Measurements from ENCODE around the gene KCNJ14.
A peak's percentile ranks its signal among the peaks of the same experiment; 100 is the strongest.

Gene KCNJ14

DNA sequence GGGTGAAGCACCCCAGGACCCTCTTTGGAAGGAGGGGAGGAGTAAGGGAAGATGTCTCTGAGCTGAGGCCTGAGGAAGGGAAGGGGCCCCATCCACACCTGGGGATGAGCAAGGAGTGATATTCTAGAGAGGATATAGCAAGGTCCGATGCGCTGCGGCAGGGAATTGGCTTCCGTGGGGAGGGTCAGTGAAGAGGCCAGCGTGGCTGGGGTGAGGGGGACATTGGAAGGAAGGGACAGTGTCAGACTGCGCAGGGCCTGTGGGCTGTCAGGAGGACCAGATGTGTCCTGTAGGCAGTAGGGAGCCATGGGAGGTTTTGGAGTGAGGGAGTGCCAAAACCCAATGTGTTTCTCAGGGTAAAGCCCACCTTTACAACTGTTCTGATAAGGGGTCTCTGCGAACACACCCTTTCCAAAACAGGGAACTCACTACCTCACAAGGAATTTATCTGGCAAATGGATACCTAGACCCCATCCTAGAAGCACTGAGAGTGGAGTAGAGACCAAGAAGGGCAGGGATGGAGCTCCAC lies 52.6 kb downstream of the KCNJ14 start:
- no peak for DNase-seq
- no peak for TF ChIP-seq POLR2A (IDR thresholded peaks at IDR 0.05; ENCODE audit: low read length)
- no peak for TF ChIP-seq GATA1 (IDR thresholded peaks at IDR 0.05; ENCODE audit: low read depth, low read length)

DNA sequence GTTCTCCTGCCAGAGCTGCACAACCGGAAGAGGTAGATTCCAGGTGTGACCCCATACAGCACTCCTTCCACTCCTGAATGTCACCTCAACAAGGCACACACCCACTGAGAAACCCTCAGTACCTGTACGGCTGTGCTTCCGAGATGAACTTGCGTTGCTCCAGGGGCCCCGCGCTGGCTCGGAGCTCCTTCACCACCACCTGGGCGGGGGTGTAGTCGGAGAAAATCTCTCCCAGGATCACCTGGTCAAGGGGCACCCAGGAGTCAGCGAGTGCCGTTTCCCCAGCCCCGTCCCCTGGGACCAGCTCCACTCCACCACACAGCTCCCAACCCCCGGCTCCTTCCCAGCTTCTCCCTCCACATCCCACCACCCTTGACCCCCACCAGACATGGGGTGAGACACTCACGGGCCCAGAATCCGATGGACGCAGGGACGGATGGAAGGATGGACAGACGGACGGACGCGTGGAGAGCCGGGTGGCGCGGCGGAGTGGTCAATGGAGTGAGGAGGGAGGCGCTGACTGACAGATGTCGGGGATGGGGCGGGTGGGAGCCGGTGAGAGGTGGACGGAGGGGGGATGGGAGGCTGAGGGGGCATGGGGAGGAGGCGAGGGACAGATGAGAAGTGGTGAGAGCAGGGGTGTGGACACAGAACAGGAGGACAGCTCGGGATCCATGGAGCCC lies 53.5 kb downstream of the KCNJ14 start:
- no peak for TF ChIP-seq POLR2A (IDR thresholded peaks at IDR 0.05; ENCODE audit: low read length)
- no peak for TF ChIP-seq GATA1 (IDR thresholded peaks at IDR 0.05; ENCODE audit: low read depth, low read length)
- DNase-seq = no peak

DNA sequence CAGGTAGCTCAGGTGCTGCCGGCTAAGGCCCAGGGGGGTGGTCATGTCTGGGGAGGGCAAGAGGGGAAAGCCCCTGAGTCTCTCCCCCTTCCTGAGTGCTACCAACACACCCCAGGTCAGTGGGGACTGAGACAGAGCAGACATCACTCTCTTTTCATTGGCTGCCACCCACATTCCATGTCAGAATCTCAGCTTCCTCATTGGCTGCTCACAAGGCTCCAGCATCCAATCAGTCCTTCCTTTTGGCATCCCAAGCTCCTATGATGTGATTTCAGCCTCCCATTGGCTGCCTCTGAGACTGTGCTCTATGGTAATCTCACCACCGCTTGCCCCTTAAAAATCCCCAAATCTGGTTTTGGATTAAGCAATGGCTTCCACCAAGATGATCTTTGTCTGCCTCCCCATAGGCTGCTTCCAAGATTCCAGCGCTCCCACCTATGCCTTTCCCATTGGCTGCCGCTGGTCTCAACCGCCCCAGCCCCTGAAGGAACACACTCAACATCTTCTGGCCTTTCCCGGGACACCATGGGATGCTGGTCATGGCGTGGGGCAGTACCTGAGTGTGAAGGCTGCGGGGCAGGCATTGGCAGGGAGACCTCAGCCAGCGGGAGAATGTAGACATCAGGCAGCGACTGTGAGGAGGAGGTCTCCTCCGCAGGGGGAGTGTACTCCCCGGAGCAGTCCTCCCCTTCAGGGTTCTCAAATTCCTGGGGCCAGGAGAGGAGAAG lies 54.3 kb downstream of the KCNJ14 start:
- no peak for TF ChIP-seq POLR2A (IDR thresholded peaks at IDR 0.05; ENCODE audit: low read length)
- no peak for TF ChIP-seq GATA1 (IDR thresholded peaks at IDR 0.05; ENCODE audit: low read depth, low read length)
- DNase-seq = no peak

DNA sequence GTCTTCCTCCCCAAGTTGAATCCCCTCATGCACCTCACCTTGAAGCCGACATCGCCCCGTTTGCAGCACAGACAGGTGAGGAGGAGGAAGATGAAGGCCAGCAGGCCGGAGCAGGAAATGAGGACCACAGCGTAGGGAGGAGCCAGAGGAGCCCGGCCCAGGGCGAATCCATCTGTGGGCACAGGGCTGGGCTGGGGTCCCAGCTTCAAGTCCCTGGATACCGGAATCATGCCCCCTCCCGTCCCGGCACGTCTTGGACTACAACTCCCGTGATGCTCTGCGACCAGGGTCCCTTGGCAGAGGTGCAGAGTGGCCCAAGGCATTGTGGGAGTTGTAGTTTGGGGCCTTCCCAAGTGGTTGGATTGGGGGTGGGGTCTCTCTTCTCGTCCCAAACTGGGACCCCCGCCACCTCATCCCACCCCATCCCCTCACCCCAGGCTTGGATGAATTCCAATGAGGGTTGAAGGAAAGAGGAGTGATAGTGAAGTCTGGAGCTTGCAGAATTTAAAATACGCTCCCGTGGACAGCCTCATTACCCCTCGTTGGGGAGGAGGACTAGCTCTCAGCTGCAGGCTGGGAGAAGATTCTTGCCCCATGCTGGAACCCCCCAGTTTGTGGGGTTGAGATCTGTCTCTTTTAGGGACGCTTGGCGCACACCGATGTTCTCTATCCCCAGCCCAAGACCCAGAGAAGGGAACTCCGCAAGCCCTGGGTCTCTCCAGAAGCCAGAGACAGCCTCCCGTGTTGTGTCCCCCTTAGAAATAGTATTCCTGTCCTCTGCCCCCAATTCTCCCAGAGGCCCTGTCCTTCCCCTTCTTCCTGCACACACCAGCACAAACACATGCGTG lies 55.3 kb downstream of the KCNJ14 start:
- no peak for TF ChIP-seq POLR2A (IDR thresholded peaks at IDR 0.05; ENCODE audit: low read length)
- no peak for TF ChIP-seq GATA1 (IDR thresholded peaks at IDR 0.05; ENCODE audit: low read depth, low read length)
- DNase-seq = peak in 1 of 2 experiments; percentile 80

DNA sequence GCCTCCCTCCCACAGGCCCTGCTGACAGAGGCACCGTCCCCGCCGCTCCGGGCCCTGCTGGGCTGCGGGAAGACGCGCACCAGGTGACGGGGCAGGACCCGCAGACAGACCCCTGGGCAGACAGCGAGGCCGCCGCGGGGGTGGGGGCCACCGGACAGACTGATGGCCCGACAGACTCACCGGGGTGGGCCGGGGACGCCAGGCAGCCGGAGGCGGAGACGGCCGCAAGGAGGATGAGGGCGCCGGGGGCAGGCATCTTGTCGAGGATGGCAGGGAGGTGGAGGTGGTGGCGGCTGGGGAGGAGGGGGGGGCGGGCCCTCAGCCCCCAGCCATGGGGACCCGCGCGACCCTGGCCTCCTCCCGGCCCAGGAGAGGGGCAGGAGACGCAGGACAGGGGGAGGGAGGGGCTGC lies 56.0 kb downstream of the KCNJ14 start:
- no peak for DNase-seq
- no peak for TF ChIP-seq POLR2A (IDR thresholded peaks at IDR 0.05; ENCODE audit: low read length)
- TF ChIP-seq GATA1 (IDR thresholded peaks at IDR 0.05; ENCODE audit: low read depth, low read length) = no peak

DNA sequence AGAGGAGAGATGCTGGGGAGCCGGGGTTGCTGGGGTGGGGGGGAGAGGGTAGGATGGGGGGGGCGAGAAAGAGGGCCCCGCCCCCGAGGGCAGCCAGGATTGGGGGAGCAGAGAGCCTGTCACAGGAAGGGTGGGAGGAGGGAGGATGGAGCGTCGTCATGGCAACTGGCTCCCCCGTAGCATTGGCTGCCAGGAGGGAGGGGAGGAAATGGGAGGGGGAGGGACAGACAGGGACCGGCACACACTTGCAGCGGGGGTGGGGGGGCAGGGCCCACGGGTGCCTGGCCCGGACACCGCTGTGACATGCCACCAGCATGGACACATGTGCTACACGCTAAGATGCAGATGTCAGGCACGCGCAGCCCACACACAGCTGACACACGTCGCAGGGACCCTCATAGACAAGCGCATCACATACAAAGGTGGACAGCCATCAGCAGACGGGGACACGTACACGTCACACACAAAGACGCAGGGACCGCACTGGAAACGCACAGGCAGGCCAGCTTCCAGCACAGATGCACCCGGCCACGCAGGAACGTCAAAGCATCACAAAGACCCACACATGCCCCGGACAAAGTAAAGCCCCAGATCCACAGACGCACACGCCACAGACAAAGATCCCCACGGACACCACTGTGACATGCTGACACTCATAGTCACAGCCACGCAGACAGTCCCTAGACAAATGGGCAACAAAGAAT lies 56.6 kb downstream of the KCNJ14 start, which contains the start of gene LMTK3:
Gene LMTK3 (minus strand): TSS at position 36 of the 704 bp plus-strand sequence. CDS start 259 bp downstream, outside the sequence.
- TF ChIP-seq GATA1 (IDR thresholded peaks at IDR 0.05; ENCODE audit: low read depth, low read length) = no peak
- no peak for TF ChIP-seq POLR2A (IDR thresholded peaks at IDR 0.05; ENCODE audit: low read length)
- no peak for DNase-seq

DNA sequence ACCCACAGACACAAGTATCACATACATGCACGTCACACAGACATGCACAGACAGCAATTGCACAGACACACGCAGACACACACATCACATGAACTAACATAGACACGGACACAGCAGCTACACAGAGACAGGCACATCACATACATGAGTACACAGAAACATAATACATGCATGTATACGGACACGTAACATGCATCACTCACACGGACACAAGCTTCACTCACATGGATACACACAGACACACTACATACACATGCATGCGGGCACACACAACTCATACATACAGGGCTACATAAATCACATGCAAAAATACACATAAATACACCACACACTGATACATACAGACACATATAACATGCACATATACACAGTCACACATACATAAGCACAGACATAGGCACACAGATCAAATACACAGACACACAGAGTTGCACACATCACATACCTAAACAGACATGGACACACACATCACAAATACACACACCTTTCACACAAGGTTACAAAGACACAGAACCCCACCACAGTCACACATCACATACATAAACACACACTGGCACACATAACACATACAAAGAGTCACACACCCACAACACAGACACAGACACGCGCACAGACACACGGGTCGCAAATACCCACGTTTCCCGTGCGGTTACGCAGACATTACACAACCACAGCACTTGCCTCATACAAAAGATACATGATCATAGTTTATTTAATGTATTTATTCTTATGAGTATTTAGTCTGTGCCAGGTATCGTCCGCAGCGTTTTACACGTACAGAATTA lies 57.3 kb downstream of the KCNJ14 start:
- TF ChIP-seq POLR2A (IDR thresholded peaks at IDR 0.05; ENCODE audit: low read length) = no peak
- no peak for TF ChIP-seq GATA1 (IDR thresholded peaks at IDR 0.05; ENCODE audit: low read depth, low read length)
- DNase-seq = no peak

DNA sequence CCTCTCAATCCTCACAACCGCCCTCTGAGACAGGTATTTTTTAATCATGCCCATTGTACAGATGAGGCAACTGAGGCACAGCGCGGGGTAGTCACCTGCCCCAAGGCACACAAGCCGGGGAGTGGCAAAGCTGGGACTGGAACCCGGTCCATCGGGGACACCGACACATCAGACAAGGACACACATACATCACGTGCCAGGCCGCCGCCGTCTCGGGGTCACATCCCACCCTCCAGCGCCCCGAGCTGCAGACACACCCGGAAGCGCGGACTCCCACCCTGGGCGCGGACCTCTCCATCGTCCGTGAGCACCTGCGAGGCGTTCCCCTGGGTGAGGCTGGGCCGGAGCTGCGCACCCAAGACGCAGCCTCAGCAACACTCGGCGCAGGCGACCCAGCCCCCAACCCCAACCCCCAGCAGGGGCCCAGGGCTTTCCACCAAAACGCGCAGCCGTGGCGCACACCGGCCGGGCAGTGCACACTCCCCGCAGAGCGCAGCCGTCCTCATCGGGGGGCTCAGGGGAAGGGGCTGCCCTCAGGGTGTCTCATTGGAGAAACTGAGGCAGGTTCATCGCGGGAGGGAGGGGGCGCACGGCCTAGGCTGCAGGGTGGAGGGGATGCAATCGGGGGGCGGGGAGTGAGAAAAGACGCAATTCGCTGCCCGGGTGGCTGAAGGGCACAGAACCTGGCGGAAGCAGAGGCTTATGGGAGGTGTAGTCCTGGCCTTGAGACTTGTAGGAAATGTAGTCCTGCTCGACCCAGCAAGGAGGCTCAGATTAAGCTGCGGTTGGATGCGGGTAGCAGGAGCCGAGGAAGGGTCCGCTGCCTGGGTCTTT lies 58.1 kb downstream of the KCNJ14 start:
- DNase-seq = no peak

DNA sequence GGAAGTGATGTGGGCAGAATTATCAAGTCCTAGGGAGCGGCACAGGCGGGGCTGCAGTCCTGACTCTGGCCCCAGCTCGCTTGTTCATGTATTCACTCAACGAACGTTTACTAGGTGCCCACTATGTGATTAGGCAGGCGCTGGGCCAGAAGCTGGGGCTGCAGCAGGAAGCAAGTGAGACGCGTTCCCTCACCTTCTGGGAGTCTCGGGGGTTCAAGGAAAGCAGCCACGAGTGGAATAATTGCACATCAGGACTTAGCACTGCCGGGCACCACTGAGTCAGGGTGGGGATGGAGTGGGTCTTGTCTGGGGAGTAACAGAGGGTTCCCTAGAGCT lies 58.7 kb downstream of the KCNJ14 start:
- no peak for DNase-seq
- TF ChIP-seq GATA1 (IDR thresholded peaks at IDR 0.05; ENCODE audit: low read depth, low read length) = no peak
- no peak for TF ChIP-seq POLR2A (IDR thresholded peaks at IDR 0.05; ENCODE audit: low read length)

More for the DNA sequence above, 58.1 kb downstream of the KCNJ14 start:
- no peak for TF ChIP-seq POLR2A (IDR thresholded peaks at IDR 0.05; ENCODE audit: low read length)
- TF ChIP-seq GATA1 (IDR thresholded peaks at IDR 0.05; ENCODE audit: low read depth, low read length) = no peak

DNA sequence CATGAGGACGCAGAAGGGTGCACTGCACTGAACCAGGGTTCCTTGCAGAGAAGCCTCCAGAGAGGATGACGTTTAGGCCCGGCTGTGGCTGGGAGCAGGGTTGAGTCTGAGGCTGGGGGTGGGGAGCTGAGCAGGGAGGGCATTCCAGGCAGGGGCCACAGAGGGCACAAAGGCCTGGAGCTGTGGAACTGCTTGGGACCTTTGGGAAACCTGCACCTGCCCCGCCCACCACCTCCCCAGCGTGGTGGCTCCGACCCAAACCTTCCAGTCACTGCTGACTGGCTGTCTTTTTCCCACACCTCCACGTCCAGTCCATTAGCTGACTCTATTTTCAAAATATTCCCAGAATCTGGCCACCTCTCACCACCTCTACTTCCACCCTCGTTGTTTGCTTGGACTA lies 61.2 kb downstream of the KCNJ14 start:
- DNase-seq = no peak
- no peak for TF ChIP-seq GATA1 (IDR thresholded peaks at IDR 0.05; ENCODE audit: low read depth, low read length)
- TF ChIP-seq POLR2A (IDR thresholded peaks at IDR 0.05; ENCODE audit: low read length) = no peak
